IMR-90 (cell line): ENCODE measurements around the gene HIVEP1.

Source experiments
- CTCF ChIP-seq: conservative IDR thresholded peaks from 2 replicates; pipeline ENCODE4 v1.5.1; 2012; ENCODE audit warnings: mild to moderate bottlenecking, low read depth, low read length, improper control_type of control experiment
- MAFK ChIP-seq: IDR thresholded peaks from 2 replicates; pipeline ENCODE4 v1.6.1; 2012; ENCODE audit warnings: low read depth, low read length, improper control_type of control experiment
- MXI1 ChIP-seq: IDR thresholded peaks from 2 replicates; pipeline ENCODE4 v1.6.1; 2012; ENCODE audit warnings: low read depth, mild to moderate bottlenecking, low read length, moderate library complexity, borderline replicate concordance
- POLR2A ChIP-seq: IDR thresholded peaks from 2 replicates; pipeline ENCODE4 v1.6.1; 2012; ENCODE audit warnings: mild to moderate bottlenecking, low read depth, low read length
- RAD21 ChIP-seq: IDR thresholded peaks from 2 replicates; pipeline ENCODE4 v1.6.1; 2012; ENCODE audit warnings: low read length, improper control_type of control experiment
- RFX5 ChIP-seq: IDR thresholded peaks from 2 replicates; pipeline ENCODE4 v1.8.0; 2012; ENCODE audit warnings: low read depth, mild to moderate bottlenecking, low read length, moderate library complexity
- SMC3 ChIP-seq: fragments of 150-350 bp; IDR thresholded peaks from 2 replicates; pipeline ENCODE4 v1.6.1; 2016; ENCODE audit warnings: low read depth, mild to moderate bottlenecking, antibody characterized with exemption, low read length, moderate library complexity
- USF2 ChIP-seq: fragments of 150-350 bp; IDR thresholded peaks from 2 replicates; pipeline ENCODE4 v1.6.1; 2017; ENCODE audit warnings: mild to moderate bottlenecking, antibody characterized with exemption, low read length, low read depth

GRCh38 chr6:12164508-12164770, 152.3 kb downstream of the HIVEP1 start:
- TF ChIP-seq CTCF (no peak), MXI1 (no peak), RAD21 (no peak), POLR2A (no peak), RFX5 (no peak), USF2 (no peak), MAFK (no peak), SMC3 (no peak)
